Osteoblast (primary cell): ENCODE data around the gene TCAIM. TPM values are rescaled to one million over a fixed set of nuclear protein-coding genes. Genes with fewer than 3 reads are reported as not detected.
A peak's percentile ranks its signal among the peaks of the same experiment; 100 is the strongest.
"Not testable (repeated sequence)": the region's sequence is repeated elsewhere in the genome, so short reads cannot be mapped to it uniquely, and the experiment has no call there.

Experiments used
- DNase-seq: peaks from one replicate; pipeline ENCODE4 v3.0.0; 2011; ENCODE audit warnings: low spot score, mixed read lengths; ENCODE audit not compliant: insufficient read length; ENCODE audit errors: missing footprints
- H2AFZ ChIP-seq: 2 replicates; pipeline ENCODE4 v1.6.0; 2011; ENCODE audit warnings: mild to moderate bottlenecking, low read length
- H3K27ac ChIP-seq: 2 replicates; pipeline ENCODE4 v1.5.1; 2011; ENCODE audit warnings: mild to moderate bottlenecking, low read depth, low read length, moderate library complexity
- H3K27me3 ChIP-seq: 2 replicates; pipeline ENCODE4 v1.6.0; 2012; ENCODE audit warnings: mild to moderate bottlenecking, control low read depth, inconsistent platforms, low read length, moderate library complexity; ENCODE audit not compliant: insufficient read depth
- H3K36me3 ChIP-seq: 2 replicates; pipeline ENCODE4 v1.5.1; 2011; ENCODE audit warnings: mild to moderate bottlenecking, low read length, control low read depth, moderate library complexity; ENCODE audit not compliant: insufficient read depth
- H3K4me1 ChIP-seq: 2 replicates; pipeline ENCODE4 v1.5.1; 2011; ENCODE audit warnings: mild to moderate bottlenecking, low read length, control low read depth, moderate library complexity; ENCODE audit not compliant: insufficient read depth
- H3K4me2 ChIP-seq: 2 replicates; pipeline ENCODE4 v1.6.0; 2011; ENCODE audit warnings: mild to moderate bottlenecking, low read length; ENCODE audit not compliant: insufficient read depth
- H3K4me3 ChIP-seq: fragments of 200-600 bp; sonication (generic); 3 replicates; pipeline ENCODE4 v1.5.1; 2012; ENCODE audit warnings: mild to moderate bottlenecking, low read length, inconsistent platforms; ENCODE audit not compliant: insufficient read depth
- H3K79me2 ChIP-seq: 2 replicates; pipeline ENCODE4 v1.6.0; 2012; ENCODE audit warnings: mild to moderate bottlenecking, low read length, control low read depth, inconsistent platforms; ENCODE audit not compliant: insufficient read depth
- H3K9me3 ChIP-seq: 2 replicates; pipeline ENCODE4 v1.5.1; 2011; ENCODE audit warnings: low read depth, low read length, control low read depth
- H4K20me1 ChIP-seq: 2 replicates; pipeline ENCODE4 v1.6.0; 2012; ENCODE audit warnings: mild to moderate bottlenecking, low read length, control low read depth; ENCODE audit not compliant: insufficient read depth
- total RNA-seq: library from RNA; depleted of rRNA; stranded (reverse); fragments of >200 nt; gene quantifications from 2 replicates; pipeline ENCODE4 v1.2.3, GENCODE V29; 2012
- TF ChIP-seq, protein P1 (sequence below): IDR thresholded peaks from 2 replicates; pipeline ENCODE4 v1.5.1; 2011; ENCODE audit warnings: mild to moderate bottlenecking, low read depth, low read length, moderate library complexity; ENCODE audit errors: extremely low read depth

TCAIM gene
- total RNA-seq, 1 donor: 33.7 TPM

DNA sequence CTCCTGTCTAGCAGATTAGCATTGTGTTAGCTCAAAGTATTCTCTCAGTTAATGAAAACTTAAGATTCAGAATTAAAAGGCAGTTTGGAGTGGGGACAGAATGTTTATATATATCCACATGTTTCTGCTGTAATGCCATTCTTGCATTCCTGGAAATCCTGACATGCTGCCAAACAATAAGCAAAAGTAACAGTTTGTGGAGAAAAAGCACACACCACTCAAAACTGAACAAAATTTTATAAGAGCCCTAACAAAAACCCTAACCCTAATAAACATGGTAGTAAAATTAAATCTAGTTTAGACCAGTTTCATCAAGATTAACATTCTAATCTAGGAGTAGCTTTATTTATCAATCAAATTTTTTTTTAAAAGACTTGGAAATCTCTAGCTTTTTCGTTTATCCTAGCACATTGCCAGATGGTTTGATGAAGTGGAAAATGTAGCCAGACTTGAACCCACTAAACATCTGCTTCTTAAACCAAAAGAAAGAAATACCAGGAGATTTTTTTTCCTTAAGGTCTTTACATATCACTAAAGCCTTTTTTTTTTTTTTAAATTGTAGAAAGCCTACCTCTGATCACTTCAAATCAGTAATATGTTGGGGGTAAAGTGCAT, 3.7 kb downstream of the TCAIM start:
- H3K4me2 ChIP-seq: peak overlapping the region; percentile 40
- no peaks in the 10 kb centered on the region for H3K36me3 ChIP-seq
- H3K27ac ChIP-seq: no peak overlapping the region
- TF ChIP-seq, protein P1, sequence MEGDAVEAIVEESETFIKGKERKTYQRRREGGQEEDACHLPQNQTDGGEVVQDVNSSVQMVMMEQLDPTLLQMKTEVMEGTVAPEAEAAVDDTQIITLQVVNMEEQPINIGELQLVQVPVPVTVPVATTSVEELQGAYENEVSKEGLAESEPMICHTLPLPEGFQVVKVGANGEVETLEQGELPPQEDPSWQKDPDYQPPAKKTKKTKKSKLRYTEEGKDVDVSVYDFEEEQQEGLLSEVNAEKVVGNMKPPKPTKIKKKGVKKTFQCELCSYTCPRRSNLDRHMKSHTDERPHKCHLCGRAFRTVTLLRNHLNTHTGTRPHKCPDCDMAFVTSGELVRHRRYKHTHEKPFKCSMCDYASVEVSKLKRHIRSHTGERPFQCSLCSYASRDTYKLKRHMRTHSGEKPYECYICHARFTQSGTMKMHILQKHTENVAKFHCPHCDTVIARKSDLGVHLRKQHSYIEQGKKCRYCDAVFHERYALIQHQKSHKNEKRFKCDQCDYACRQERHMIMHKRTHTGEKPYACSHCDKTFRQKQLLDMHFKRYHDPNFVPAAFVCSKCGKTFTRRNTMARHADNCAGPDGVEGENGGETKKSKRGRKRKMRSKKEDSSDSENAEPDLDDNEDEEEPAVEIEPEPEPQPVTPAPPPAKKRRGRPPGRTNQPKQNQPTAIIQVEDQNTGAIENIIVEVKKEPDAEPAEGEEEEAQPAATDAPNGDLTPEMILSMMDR: no peak
- no peak overlapping the region for H3K4me3 ChIP-seq
- H3K79me2 ChIP-seq: peaks cover 32% of the 10 kb centered on the region
- H3K27me3 ChIP-seq: no peaks in the 10 kb centered on the region
- H3K9me3 ChIP-seq: no peaks in the 10 kb centered on the region
- peak; percentile 48 for DNase-seq
- H4K20me1 ChIP-seq: peaks cover 5% of the 10 kb centered on the region
- H2AFZ ChIP-seq: no peak overlapping the region
- H3K4me1 ChIP-seq: peaks cover 22% of the 10 kb centered on the region

- H3K4me3 ChIP-seq: no peak overlapping the region
- no peak overlapping the region for H3K27ac ChIP-seq
- H3K27me3 ChIP-seq: no peaks in the 10 kb centered on the region
- no peak overlapping the region for H3K4me2 ChIP-seq
- TF ChIP-seq, protein P1: no peak
- H4K20me1 ChIP-seq: peaks cover 5% of the 10 kb centered on the region
- H3K4me1 ChIP-seq: peaks cover 17% of the 10 kb centered on the region
- no peak overlapping the region for H2AFZ ChIP-seq
- no peaks in the 10 kb centered on the region for H3K36me3 ChIP-seq
- DNase-seq: no peak
- H3K79me2 ChIP-seq: peaks cover 33% of the 10 kb centered on the region
- no peaks in the 10 kb centered on the region for H3K9me3 ChIP-seq
These were observed 4.9 kb downstream of the TCAIM start for GRCh38 chr3:44343421-44343820.

GRCh38 chr3:44346590-44346989, 8.0 kb downstream of the TCAIM start:
- H3K9me3 ChIP-seq, DNase-seq, H2AFZ ChIP-seq, H4K20me1 ChIP-seq, H3K4me3 ChIP-seq, H3K4me2 ChIP-seq, H3K27ac ChIP-seq, H3K36me3 ChIP-seq, H3K27me3 ChIP-seq: not testable (repeated sequence)
- H3K4me1 ChIP-seq: peaks cover 11% of the 10 kb centered on the region
- H3K79me2 ChIP-seq: peaks cover 11% of the 10 kb centered on the region

GRCh38 chr3:44348993-44349392, 10.4 kb downstream of the TCAIM start:
- Histone ChIP-seq H4K20me1 (peaks cover 5% of the 10 kb centered on the region), H3K36me3 (no peaks in the 10 kb centered on the region), H3K9me3 (no peaks in the 10 kb centered on the region), H3K27ac (no peak overlapping the region), H3K4me2 (no peak overlapping the region), H2AFZ (no peak overlapping the region), H3K27me3 (no peaks in the 10 kb centered on the region), H3K4me1 (no peaks in the 10 kb centered on the region), H3K4me3 (no peak overlapping the region), H3K79me2 (peaks cover 21% of the 10 kb centered on the region)
- TF ChIP-seq, protein P1: no peak
- DNase-seq: no peak
